HFFc6 (cell line): Measurements from ENCODE around the gene OGFOD1. TPM values are rescaled to one million over a fixed set of nuclear protein-coding genes. Genes with fewer than 3 reads are reported as not detected.

Experiments
- DNase-seq: peaks from one replicate; pipeline ENCODE4 v3.0.0-alpha.2; 2018
- H3K27ac Mint-ChIP-seq: 2 replicates; pipeline ENCODE4 v1.8.0; 2020; ENCODE audit warnings: mild to moderate bottlenecking, mixed read lengths
- H3K27me3 Mint-ChIP-seq: 2 replicates; pipeline ENCODE4 v1.8.0; 2021; ENCODE audit warnings: mild to moderate bottlenecking, moderate library complexity, mixed read lengths; ENCODE audit not compliant: insufficient read depth
- H3K36me3 Mint-ChIP-seq: 2 replicates; pipeline ENCODE4 v1.8.0; 2021; ENCODE audit warnings: low read depth, mixed read lengths
- H3K4me1 Mint-ChIP-seq: 2 replicates; pipeline ENCODE4 v1.8.0; 2020; ENCODE audit warnings: low read depth, mixed read lengths
- H3K4me3 Mint-ChIP-seq: 2 replicates; pipeline ENCODE4 v1.8.0; 2020; ENCODE audit warnings: mild to moderate bottlenecking, moderate library complexity, mixed read lengths
- H3K9me3 Mint-ChIP-seq: 2 replicates; pipeline ENCODE4 v1.8.0; 2020; ENCODE audit warnings: mild to moderate bottlenecking, mixed read lengths
- CTCF ChIP-seq: fragments of 200-600 bp; sonication (generic); IDR thresholded peaks from 2 replicates; pipeline ENCODE4 v1.5.0; 2021; ENCODE audit warnings: antibody characterized with exemption, mild to moderate bottlenecking
- total RNA-seq, 6 experiments: library from RNA; stranded (reverse); fragmentation: NEBNext Ultra II Directional; extraction: Animal tissue kit (Norgen Biotek cat#: 25700); gene quantifications; 2 replicates in 1 of 6; 3 replicates in 5 of 6; pipeline ENCODE4 v1.2.3, GENCODE V29; 2021

Gene OGFOD1
- total RNA-seq, 6 experiments from 2014 or later = 62.8 to 77.0 (median 74.3) TPM

GRCh38 chr16:56428091-56428490, 23.3 kb upstream of the OGFOD1 start:
- no peak overlapping the region for H3K4me3 Mint-ChIP-seq
- H3K4me1 Mint-ChIP-seq = peaks cover 19% of the 10 kb centered on the region
- TF ChIP-seq CTCF = no peak
- H3K27me3 Mint-ChIP-seq = no peaks in the 10 kb centered on the region
- H3K36me3 Mint-ChIP-seq = peaks cover 17% of the 10 kb centered on the region
- DNase-seq = no peak
- no peak overlapping the region for H3K27ac Mint-ChIP-seq
- H3K9me3 Mint-ChIP-seq = no peaks in the 10 kb centered on the region

DNA sequence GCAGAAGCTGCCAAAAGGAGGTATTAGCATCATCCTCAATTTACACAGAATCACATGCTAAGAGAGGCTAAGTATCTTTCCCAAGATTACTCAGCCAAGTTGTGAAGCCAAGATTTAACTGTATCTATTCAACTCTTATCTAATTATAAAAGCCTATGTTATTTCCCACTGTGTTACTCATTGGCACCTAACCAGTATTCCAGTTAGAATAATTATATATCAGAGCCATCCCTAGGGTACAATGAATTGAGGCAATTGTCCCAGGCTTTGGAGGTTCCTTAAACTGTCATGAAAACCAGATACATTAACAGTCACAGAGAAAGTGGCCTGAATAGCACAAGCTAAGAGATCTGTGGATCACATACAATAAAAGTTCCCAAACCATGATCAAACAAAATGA, 15.1 kb upstream of the OGFOD1 start:
- Mint-ChIP-seq H3K9me3 (no peaks in the 10 kb centered on the region), H3K27ac (no peak overlapping the region), H3K27me3 (no peaks in the 10 kb centered on the region), H3K36me3 (peaks cover 8% of the 10 kb centered on the region), H3K4me3 (no peak overlapping the region), H3K4me1 (no peaks in the 10 kb centered on the region)
- no peak for DNase-seq
- no peak for TF ChIP-seq CTCF

- no peak overlapping the region for H3K27ac Mint-ChIP-seq
- no peak for TF ChIP-seq CTCF
- H3K27me3 Mint-ChIP-seq = no peaks in the 10 kb centered on the region
- DNase-seq = no peak
- peaks cover 6% of the 10 kb centered on the region; the same call in 1 of the 2 replicates for H3K36me3 Mint-ChIP-seq
- H3K4me1 Mint-ChIP-seq = no peaks in the 10 kb centered on the region
- no peak overlapping the region for H3K4me3 Mint-ChIP-seq
- no peaks in the 10 kb centered on the region for H3K9me3 Mint-ChIP-seq
Measured at GRCh38 chr16:56438038-56438437, 13.3 kb upstream of the OGFOD1 start.

DNA sequence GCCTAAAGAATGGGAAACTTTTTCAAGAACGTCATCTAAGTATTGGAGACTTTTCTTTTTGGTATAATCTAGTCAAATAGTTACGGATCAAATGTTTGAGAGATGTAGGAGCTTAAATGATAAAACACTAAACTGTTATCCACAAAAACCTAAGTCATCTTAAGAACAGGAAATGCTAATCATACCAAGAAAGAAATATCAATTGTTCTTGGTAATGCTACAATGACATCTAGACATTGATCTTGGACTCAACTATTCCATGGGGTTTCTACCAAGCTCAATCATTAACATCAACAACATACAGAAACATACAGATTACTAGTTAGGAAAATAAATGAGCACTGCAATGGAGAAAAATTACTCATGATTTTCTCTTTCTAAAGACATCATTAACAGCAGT, 4.1 kb upstream of the OGFOD1 start:
- H3K36me3 Mint-ChIP-seq = peaks cover 19% of the 10 kb centered on the region
- DNase-seq = no peak
- H3K27ac Mint-ChIP-seq = no peak overlapping the region
- TF ChIP-seq CTCF = no peak
- H3K27me3 Mint-ChIP-seq = peaks cover 3% of the 10 kb centered on the region
- H3K9me3 Mint-ChIP-seq = no peaks in the 10 kb centered on the region
- peaks cover 38% of the 10 kb centered on the region for H3K4me1 Mint-ChIP-seq
- no peak overlapping the region for H3K4me3 Mint-ChIP-seq

- Mint-ChIP-seq H3K4me3 (peak overlapping the region; percentile 13), H3K36me3 (peaks cover 25% of the 10 kb centered on the region), H3K27ac (0 out of 2 replicates have a peak overlapping the region, but pooled peaks have one; percentile 0), H3K9me3 (no peaks in the 10 kb centered on the region), H3K4me1 (peaks cover 45% of the 10 kb centered on the region), H3K27me3 (peaks cover 4% of the 10 kb centered on the region)
- no peak for DNase-seq
- TF ChIP-seq CTCF = no peak
Measured at GRCh38 chr16:56448005-56448404, 3.3 kb upstream of the OGFOD1 start.
